CD4-positive, alpha-beta T cell treated with Interleukin-4 for 1 hour (primary cell): Measurements from ENCODE around the gene NRG3.
"Not testable (repeated sequence)": the region's sequence is repeated elsewhere in the genome, so short reads cannot be mapped to it uniquely, and the experiment has no call there.

Experiments used
- DNase-seq, 2 donors: peaks; one replicate each; pipeline ENCODE4 v3.0.0-alpha.2; 2020 to 2022

Gene NRG3

DNA sequence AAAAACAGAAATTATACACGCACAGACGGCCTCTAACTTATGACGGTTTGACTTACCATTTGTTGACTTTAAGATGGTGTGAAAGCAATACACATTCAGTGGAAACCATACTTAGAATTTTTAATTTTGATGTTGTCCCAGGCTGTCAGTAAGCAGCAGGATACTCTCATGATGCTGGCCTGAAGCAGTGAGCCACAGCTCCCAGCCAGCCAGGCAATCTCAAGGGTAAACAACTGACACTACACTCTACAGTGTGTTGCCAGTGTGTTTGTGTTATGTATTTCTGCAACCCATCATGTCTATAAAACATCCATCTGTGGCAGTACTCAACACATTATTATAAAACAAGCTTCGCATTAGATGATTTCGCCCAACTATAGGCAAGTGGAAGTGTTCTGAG, 747.5 kb downstream of the NRG3 start:
- no peak for DNase-seq

DNA sequence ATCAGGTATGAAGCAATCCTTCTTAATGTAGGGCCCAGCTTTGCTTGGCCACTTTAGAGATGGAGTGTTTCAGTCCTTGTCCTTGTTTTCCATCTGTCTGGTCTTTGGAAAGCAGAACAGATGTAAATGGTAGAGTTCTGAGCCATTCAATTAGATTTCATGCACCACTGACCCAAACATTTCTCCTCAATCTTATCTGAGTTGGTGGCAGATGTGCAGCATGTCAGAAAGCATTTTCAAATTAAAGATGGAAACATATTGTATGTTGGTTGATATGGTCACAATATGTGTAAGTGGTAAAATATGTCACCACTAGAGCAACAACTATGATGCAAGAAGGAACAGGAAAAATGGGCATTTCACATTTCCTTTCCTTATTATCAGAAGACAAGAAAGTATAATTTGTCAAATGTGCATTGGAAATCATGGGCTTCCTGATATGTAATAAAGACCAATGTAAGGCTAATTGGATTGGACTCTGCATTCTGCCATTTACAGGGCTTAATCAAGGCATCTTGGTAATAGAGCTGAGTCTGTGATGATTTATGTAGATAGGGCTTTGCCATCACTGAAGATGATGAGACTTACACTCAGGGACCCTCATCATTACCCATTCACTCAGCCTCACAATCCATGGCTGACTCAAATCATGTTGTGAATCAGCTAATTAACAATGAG, 750.7 kb downstream of the NRG3 start:
- no peak for DNase-seq

DNA sequence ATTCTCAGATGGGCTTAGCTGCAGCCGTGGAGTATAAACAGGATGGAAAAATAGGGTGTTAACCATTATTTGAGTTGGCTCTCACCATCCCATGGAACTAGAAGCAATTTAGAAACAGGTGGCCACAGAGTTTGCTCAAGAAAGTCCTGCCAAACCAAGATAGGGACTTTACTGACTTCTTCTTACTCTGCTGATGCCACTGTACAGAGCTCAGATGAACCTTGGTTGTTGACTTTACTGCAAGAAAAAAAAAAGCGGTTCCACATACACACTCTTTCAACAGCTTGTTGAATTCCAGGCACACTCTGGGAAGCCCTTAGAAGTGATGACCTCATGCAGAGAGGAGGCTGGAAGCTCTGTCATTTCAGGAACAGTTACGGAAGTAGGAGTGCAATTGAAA, 753.4 kb downstream of the NRG3 start:
- no peak for DNase-seq

DNA sequence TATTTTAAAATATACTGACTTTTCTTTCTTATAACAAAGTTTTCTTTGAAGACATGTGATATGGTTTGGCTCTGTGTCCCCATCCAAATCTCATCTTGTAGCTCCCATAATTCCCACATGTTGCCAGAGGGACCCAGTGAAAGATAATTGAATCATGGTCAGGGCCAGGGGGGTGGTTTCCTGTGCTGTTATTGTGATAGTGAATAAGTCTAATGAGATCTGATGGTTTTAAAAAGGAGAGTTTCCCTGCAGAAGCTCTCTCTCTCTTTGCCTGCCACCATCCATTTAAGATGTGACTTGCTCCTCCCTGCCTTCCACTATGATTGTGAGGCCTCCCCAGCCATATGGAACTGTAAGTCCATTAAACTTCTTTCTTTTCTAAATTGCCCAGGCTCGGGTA, 768.1 kb downstream of the NRG3 start:
- no peak for DNase-seq

DNA sequence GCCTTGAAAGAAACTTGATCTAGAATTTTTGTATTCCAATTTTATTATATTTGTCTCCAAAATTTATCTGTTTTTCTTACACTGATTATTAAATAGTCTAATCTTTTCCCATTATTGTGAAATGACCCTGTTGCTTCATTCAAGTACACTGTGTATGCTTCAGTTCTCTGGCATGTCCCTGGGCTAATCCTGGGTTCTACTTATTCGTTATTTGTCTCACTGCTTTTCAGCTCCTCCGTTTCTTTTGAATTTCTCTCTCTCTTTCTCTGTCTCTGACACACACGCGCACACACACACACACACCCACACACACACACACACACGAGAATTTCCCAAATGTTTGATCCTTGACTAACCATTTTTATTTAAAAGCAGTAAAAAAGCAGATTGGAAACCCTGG, 768.6 kb downstream of the NRG3 start:
- no peak for DNase-seq

DNA sequence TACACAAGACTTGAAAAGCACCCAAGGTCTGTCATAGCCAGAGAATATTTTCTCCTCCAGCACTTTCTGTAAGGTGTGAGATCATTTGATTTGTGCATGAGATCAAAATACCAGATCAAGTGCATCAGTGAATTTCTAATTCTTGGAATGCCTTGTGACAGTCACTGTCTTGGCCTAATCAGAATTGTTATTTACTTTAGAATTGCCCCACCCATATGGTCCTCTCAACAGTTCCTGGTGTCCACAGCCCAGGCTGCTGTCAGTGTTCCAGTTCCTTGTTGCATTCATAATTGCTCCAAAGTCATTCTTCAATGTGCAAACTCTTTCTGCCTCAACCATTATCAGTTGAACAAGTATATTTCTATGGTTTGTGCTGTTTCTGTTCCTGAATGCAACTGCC, 770.2 kb downstream of the NRG3 start:
- DNase-seq = no peak

DNA sequence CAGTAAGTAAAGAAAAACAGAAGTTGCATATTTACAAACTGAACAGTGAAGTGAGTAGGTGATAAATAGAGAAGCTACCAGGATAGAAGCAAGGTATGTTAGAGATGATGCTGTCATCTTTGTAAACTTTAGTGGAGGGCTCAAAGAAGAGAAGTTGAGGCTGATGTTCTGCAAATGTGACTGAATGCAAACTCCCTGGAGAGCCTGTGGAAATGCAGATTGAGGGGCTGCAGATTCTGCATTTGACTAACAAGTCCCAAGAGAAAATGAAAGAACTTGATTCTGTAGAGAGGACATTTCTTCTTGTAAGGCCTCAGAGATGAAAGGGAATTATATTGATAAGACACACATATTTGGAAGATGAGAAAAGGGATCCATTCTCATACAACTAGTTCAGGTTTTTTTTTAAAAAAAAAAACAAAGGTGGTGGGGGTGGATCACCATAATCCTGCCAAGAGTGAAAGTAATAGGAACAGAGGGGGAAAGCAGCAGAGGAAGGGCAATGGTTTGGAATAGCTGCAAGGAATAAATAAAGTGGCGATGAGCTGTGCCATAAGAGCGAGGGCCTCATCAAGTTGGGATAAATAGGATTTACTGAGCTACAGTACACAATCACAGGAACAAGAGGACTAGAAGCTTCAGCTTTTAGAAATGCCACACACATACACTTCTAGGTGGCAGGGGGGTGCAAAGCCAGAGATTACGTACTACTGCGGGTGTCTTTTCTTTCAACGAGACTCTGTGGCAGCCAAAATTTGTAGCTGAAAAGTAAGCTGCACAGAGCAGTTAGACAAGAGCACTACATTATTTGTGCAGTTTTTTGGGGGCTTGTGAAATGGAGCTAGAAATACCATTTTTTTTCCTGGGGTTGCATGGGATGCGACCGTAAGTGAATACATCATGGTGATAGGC, 778.5 kb downstream of the NRG3 start:
- DNase-seq = no peak

DNA sequence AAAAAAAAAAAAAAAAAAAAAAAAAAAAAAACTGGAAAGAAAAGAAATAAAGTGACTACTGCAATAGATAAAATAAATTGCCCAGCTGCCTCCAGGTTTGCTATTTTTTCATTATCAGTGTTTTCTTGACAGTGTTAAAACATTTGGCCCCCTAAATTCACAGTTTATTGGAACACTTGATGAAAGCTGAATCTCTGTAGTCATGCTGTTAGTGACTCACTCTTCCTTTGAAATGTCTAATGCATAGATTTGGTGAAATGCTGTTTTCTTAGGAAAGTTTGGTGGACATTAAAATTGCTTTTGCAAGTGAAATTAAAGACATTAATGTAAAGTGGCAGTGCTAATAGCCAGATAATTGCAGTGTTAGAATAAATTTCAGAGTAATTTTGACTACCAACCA, 785.2 kb downstream of the NRG3 start:
- DNase-seq = no peak

DNA sequence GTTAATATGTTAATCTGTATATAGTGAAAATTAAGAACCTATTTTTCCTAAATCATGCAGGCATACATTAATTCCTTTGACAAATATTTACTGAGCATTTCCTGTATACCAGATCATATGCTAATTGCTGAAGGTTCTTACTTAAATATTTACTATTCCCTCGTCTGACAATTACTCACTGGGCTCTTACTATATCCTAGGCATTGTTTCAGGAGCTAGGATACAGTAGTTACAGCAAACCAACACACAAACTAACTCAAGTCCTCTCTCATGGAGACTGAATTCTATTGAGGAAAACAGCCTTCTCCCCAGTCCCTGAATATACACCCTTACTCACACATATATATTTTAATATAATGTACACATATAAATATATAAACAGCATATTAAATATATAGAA, 786.0 kb downstream of the NRG3 start:
- no peak for DNase-seq

DNA sequence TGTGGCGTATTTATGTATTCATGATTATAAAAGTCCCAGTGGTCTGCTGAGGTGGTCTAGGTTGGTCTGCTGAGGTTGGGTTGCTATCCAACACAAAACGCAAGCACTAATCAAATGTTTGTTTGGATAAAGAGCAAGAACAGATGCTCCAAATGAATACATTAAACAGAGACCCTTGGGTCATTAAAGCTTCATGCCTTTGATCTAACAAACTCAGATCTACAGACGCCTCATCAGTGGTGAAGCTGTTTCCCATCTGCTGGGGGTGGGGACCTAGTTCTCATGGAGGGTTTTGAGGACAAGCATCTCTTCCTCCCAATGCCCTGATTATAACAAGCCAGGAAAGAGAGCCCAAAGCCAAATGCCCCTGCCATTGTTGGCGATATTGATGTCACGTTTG, 786.7 kb downstream of the NRG3 start:
- no peak for DNase-seq

DNA sequence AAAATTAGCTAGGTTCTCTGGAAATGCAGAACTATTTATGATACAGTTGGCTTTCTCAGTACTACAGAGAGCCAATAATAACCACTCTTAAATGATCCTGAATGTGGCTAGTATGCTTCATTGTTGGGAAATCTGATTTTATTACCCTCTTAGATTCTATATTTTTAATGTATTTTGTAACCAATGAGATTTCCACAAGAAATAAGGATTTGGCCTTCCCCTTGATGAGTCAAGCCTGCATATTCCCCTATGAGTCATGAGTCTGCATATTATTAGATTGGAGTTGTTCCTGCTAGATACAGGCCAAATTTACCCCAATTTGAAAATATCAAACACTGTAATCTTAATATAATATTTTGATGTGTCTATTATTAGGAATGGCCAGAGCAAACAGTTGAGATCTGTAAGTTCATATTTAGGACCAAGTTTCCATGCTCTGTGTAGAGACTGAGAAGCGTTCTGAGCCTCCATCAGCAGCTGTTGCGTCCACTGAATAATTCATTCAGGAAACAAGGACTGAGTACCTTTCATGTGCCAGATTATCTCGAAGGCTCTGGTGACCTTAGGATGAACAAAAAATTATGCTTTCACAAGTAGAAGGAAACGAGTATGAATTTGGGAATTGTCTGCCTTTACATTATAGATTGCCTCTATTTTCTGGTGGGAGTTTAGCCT, 793.4 kb downstream of the NRG3 start:
- DNase-seq = no peak

DNA sequence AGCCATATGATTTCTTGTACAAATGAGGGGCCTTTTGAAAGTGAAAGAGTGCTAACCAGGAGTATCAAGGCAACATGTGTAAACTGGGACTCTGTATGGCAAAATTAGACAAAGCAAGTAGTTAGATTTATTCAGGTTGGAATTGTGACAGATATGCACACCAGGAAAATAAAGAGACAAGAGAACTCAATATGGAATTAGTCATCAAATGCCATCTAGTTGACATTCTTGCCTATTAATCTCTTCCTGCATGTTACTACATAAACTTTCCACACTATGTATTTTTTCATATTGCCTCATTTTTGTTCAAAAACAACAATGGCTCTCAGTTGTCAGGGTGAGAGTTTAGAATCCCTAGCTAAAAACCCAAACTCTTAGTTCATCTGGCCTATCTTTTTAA, 799.0 kb downstream of the NRG3 start:
- no peak for DNase-seq

DNA sequence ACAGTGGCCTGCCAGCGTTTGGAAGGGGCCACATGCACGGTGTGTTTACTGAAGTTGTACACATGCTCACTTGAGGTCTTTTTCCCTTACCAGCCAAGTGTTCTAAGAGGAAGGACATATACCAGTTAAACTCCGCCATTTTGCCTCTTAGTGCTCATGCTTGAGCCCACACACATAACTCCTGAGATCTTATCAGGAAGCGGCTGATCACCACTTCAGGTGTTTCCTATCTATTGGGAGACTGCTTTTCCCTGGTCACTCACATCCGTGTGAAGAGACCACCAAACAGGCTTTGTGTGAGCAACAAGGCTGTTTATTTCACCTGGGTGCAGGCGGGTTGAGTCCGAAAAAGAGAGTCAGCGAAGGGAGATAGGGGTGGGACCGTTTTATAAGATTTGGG, 802.9 kb downstream of the NRG3 start:
- DNase-seq = not testable (repeated sequence)

DNA sequence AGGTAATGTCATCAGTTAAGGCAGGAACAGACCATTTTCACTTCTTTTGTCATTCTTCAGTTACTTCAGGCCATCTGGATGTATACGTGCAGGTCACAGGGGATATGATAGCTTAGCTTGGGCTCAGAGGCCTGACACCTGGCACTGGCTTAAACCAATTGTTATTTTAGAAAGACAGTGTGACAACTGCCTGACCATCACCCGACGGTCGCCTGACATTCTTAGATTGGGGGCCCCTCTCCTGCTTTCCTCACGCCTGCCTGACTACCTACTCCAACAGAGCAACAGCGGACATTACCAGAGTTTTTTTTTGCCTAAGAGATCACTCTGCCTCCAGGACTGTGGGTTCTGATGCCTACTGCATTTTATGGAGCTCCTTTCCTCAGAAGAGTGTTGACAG, 803.5 kb downstream of the NRG3 start:
- DNase-seq = not testable (repeated sequence)

DNA sequence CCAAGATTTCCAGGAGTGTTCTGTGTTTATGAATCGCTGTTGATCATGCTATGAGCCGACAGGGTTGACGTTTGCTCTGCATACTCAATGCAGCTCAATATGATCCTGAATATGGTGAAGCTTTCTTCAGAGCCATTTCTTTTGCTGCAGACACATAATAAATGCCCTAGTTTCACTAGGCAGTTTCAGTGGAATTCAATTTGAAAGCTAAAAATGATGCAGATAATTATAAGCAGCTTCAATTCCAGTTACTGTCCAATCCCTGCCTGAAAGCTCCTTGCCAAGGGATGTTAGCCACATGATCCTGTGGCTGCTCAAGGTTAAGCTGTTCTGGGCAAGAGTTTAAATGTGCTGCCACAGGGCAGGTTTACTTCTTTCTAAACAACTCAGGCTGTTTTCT, 805.6 kb downstream of the NRG3 start:
- no peak for DNase-seq

DNA sequence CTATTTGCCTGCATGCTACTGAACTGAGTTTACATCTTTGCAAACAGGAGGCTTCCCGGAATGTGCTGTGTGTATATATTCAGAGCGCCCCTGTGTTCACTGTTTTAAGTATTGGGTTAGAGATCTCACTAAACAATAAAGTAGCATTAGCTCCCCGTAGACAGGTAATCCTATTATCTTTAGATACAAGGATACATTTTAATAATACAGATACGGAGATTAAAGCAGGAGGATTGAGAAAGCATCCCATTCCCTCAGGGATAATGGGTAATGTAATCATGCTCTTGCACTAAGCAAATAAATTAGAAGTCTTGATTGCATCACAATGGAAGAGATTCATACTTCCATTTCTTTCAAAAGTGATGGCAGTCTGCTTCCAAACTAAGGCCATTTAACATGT, 809.0 kb downstream of the NRG3 start:
- no peak for DNase-seq

DNA sequence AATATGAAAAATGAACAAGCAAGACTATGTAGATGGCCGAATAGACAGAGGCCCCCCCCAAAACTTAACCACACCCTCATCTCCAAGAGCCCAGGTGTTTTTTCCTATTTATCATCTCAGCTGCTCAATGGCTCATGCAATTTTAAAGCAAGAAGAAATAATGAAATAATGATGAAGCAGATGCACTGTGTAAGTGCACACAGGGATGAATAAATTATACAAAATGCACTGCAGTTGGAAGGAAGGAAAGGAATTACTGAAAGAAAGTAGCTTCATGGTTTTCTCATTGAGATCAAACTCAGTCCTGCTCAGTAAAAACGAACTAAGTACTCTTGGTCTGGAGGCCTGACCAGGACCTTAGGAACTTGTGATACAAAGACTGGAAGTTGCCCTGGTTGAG, 810.1 kb downstream of the NRG3 start:
- DNase-seq = no peak

DNA sequence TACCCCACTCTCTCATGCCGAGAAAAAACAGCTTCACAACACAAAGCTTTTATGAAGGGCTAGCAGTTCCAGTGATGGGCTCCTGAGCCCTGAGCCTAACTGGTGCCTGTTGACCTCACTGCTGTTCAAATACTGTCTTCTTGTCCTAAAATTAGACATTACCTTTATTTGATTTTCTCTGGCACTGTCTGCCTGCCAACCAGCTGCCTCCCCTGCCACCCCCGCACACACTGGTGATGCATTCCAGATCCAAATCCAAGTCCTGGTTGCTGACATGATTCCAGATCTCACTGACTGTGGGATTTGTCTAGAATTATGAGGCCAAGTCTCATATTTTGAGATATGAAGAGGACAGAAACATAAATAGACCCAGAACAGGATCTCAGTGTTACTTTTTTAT, 816.2 kb downstream of the NRG3 start:
- no peak for DNase-seq

DNA sequence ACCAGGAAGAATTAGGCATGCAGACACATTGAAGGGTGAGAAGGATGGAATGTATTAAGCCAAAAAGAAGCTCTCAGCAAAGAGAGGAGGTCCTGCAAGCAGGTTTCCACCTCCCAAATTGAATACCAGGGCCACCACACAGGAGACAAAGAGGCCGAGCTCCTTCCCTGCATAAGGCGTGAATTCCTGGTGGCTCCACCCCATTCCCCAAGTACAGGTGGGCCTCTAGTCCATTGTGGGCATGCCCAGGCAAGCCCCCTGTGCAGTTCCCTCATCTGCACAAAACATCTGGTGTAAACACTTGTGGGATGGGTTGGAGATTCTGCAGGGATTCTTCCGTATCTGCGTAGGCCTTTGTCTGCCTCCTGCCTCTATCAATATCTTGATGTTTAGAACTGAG, 817.5 kb downstream of the NRG3 start:
- DNase-seq = no peak

DNA sequence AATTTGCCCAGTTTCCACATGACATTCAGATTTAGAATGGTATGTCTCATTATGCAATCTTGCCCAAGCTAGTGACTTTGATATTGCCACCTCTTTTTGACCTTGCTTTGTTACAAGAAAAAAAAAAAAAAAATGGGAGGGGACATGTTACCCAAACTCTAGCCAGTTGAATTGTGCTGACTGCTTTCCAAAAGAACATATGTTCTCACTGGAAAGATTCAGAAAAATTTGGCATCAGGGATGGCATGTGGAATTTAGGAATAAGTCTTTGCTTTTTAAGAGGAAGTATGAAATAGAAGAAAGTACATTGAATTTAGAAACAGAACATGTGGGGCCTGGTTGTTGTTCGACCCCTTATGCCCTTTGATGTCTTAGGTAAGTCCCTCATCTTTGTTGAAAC, 846.8 kb downstream of the NRG3 start:
- DNase-seq = no peak

DNA sequence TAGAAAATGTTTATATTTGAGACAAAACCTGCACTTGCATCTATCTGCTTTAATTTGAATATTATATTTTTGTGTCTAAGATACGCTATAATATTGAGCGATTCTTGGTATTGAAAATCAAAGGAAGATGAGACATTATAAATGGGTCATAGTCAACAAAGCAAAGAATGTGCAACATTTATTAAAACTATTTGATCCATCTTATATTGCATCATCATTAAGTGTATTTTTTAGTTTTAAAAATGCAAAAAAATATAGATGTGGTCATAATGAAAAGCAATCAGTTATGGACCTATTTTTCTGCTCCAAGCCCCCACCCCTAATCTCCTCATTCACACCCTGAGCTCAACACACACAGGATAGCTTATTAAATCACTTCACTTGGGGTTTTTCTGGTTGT, 847.3 kb downstream of the NRG3 start:
- no peak for DNase-seq

DNA sequence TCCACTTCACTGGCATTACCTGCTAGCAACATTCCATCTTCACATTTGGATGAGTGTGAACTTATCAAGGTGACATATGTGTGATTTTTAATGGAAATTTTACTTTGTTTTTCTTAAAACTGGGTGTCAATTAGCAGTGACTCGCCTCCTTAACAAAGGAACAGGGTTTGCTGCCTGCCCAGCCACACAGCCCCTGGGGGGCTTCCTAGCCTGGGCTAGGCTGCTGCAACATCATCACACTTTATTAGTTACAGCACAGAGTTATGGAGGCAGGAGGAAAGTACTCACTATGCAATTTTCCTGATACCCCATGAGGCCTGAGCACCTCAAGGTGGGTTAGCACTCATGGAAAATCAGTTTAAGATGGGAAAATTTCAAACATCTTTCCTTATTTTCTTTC, 861.3 kb downstream of the NRG3 start:
- DNase-seq = no peak

DNA sequence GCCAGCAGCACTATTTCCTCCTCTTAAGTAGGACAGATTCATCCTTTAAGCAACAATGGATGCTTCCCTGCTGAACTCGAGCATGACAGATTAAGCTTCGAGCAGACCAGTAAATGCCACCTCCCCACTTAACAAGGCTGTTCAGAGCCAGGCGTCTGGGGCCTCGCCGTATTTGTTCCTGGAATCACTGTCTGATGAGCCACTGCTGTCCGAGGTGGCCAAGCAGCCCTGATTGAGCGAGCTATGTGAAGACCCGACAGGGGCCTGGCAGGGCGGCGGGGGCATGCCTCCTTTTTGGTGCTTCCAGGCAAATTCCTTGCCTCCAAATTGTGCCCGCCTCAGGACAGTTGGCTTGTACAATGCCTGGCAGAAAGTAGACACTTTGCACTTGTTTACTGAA, 862.6 kb downstream of the NRG3 start:
- no peak for DNase-seq

DNA sequence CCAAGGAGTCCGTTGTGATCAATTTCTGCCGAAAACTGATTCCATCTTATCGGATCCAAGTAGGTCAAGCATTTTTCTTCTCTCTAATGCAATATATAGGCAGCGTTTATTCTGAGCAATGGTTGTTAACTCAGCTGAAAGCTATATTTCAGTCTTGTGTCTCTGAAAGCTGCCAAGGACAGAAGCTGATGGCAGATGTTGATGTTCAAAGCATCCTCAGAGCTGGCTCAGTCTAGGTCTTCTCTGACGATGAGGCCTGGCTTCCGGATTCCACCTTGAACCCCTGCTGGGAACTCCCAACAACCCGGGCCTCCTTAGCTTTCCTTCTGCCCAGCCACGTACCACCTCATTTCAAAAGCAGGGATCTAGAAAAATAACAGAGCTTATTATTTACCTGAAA, 863.6 kb downstream of the NRG3 start:
- no peak for DNase-seq
